Stimulated activated CD8-positive, alpha-beta memory T cell treated with anti-CD3 and anti-CD28 coated beads, Interleukin-12 subunit alpha, Interleukin-12 subunit beta, amount 100 ng/mL, for 1 hour (primary cell): ENCODE results near the gene CARD10.

Source experiments
- DNase-seq: peaks from one replicate; pipeline ENCODE4 v3.0.0-alpha.2; 2020; ENCODE audit warnings: low read depth

The CARD10 gene

GRCh38 chr22:37525746-37526350 lies 6.6 kb upstream of the CARD10 start:
- no peak for DNase-seq

GRCh38 chr22:37525073-37525745 lies 6.0 kb upstream of the CARD10 start:
- DNase-seq, result no peak

GRCh38 chr22:37522482-37522881 lies 3.3 kb upstream of the CARD10 start:
- DNase-seq, result no peak

GRCh38 chr22:37521236-37521739 lies 2.1 kb upstream of the CARD10 start:
- no peak for DNase-seq

- no peak for DNase-seq
Measured at GRCh38 chr22:37520776-37521191, 1.6 kb upstream of the CARD10 start.

- DNase-seq, result no peak
Measured at GRCh38 chr22:37518509-37519267, 527 bp downstream of the CARD10 start.

- no peak for DNase-seq
Measured at GRCh38 chr22:37517826-37518450, 1.3 kb downstream of the CARD10 start.

GRCh38 chr22:37516456-37516855 lies 2.8 kb downstream of the CARD10 start:
- no peak for DNase-seq

- no peak for DNase-seq
Measured at GRCh38 chr22:37515901-37516300, 3.3 kb downstream of the CARD10 start.

- DNase-seq, result no peak
Measured at GRCh38 chr22:37514526-37515051, 4.6 kb downstream of the CARD10 start.

- DNase-seq, result no peak
Measured at GRCh38 chr22:37511395-37512104, 7.7 kb downstream of the CARD10 start.

- no peak for DNase-seq
Measured at GRCh38 chr22:37510091-37510490, 9.1 kb downstream of the CARD10 start.

GRCh38 chr22:37509059-37509860 lies 10.0 kb downstream of the CARD10 start:
- no peak for DNase-seq

- DNase-seq, result no peak
Measured at GRCh38 chr22:37508431-37508992, 10.7 kb downstream of the CARD10 start.

GRCh38 chr22:37507731-37508130 lies 11.5 kb downstream of the CARD10 start:
- no peak for DNase-seq

GRCh38 chr22:37505989-37506388 lies 13.2 kb downstream of the CARD10 start:
- DNase-seq, result no peak

GRCh38 chr22:37505565-37505964 lies 13.7 kb downstream of the CARD10 start:
- no peak for DNase-seq

- DNase-seq, result no peak
Measured at GRCh38 chr22:37504964-37505363, 14.3 kb downstream of the CARD10 start.

- DNase-seq, result no peak
Measured at GRCh38 chr22:37503850-37504249, 15.4 kb downstream of the CARD10 start.

GRCh38 chr22:37503183-37503683 lies 16.0 kb downstream of the CARD10 start:
- no peak for DNase-seq
